ENCODE results near the gene CDH13.

- no peak for TF ChIP-seq EZH2 (IDR thresholded peaks at IDR 0.05; ENCODE audit: low read length, missing control alignments)
- no peak for TF ChIP-seq CTCF (conservative IDR thresholded peaks at IDR 0.05 in 1 of 2, IDR thresholded peaks at IDR 0.05 in 1 of 2; ENCODE audit: low read depth in 1 of 2, low read length in 2 of 2)
Observed at GRCh38 chr16:82584553-82585152, 42.1 kb upstream of the CDH13 start.

All from fibroblast of lung (primary cell).